NCI-H748 (cell line): ENCODE measurements around the gene YKT6.
A peak's percentile ranks its signal among the peaks of the same experiment; 100 is the strongest.
"Not testable (repeated sequence)": the region's sequence is repeated elsewhere in the genome, so short reads cannot be mapped to it uniquely, and the experiment has no call there.

Experiments
- DNase-seq: peaks from one replicate; lab custom pipeline; 2025; ENCODE audit not compliant: unreplicated experiment; lab: John Stamatoyannopoulos, UW

YKT6 gene

GRCh38 chr7:44193011-44193802, 7.6 kb upstream of the YKT6 start:
- no peak for DNase-seq

- no peak for DNase-seq
Observed at GRCh38 chr7:44194069-44194468, 6.7 kb upstream of the YKT6 start.

- no peak for DNase-seq
Observed at GRCh38 chr7:44194562-44195145, 6.1 kb upstream of the YKT6 start.

DNA sequence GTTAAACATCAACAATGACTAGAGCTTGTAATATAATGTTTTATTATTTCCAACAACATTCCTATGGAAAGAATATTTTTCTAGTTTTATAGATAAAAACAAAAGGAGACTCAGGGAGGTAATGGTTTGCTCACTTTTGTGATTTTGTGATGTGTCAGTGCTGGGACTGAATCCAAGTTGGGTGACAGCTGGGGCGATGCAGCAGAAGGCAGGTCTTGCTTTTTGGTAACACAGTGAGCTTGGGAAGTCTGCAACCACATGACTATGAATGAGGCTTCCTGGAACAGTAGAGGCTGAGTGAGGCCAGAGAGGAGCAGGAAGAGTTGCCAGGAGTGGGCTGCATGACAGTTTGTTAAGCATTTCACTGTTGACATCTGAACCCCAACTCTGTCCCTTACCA, 4.9 kb upstream of the YKT6 start:
- no peak for DNase-seq

- DNase-seq = peak; percentile 63
Observed at GRCh38 chr7:44196450-44196872, 4.3 kb upstream of the YKT6 start.

DNA sequence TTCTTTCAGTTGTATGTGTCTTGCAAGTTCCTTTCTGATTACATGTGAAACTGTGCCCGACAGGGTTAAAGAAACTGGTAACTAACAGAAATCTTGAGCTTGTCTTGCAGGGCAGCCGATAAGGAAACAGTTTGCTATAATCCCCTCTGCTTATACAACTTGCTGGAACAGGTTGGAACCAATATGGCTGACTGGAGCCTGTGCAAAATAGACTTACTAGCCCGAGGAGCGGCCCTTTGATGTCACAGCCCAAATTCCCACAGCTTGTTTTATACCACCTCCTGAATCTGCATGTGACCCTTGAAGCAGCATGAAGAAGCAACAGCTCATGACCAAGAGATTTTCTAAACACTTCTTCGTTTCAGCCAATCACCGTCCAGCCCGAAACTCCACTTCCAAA, 3.3 kb upstream of the YKT6 start:
- no peak for DNase-seq

- not testable (repeated sequence) for DNase-seq
Observed at GRCh38 chr7:44200163-44200562, 615 bp upstream of the YKT6 start.

DNA sequence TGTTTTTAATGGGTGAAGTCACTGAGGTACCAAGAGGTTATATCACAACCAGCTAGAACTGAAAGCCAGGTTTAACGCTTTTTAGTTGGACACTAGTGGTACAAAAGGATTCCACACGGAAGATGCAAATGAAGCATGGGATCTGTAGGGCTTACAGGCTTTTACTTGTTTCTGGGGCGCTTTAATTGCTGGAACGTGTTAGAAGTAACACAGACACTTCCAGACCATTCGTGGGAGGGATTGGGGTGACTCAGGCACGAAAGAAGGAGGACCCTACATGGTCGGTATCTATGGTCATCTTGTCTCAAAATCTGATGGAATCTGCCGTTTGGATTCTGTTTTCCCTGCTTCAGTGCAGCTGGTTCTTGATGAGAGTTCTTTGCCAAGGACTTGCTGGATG, 1.0 kb downstream of the YKT6 start:
- no peak for DNase-seq

GRCh38 chr7:44206008-44206407, 5.2 kb downstream of the YKT6 start:
- no peak for DNase-seq

DNA sequence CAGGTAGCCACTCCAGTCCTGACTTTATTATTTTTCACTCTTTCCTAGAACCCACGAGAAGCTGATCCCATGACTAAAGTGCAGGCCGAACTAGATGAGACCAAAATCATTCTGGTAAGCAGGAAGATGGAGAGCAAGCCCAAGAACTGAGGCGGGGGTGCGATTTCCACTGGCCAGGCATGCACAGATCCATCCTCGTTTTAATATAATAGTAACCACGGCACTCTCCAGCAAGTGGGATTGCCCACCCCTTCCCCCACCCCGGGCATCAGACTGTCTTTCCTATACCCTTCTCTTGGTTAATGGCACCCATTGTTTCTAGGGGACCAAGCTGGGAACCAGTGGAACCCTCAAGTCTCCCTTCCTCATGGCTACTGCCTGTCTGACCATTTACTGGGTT, 7.3 kb downstream of the YKT6 start:
- DNase-seq = no peak

GRCh38 chr7:44210107-44210506, 9.3 kb downstream of the YKT6 start:
- DNase-seq = no peak

- DNase-seq = no peak
Observed at GRCh38 chr7:44211126-44211675, 10.4 kb downstream of the YKT6 start.

GRCh38 chr7:44212018-44212417, 11.2 kb downstream of the YKT6 start:
- no peak for DNase-seq

DNA sequence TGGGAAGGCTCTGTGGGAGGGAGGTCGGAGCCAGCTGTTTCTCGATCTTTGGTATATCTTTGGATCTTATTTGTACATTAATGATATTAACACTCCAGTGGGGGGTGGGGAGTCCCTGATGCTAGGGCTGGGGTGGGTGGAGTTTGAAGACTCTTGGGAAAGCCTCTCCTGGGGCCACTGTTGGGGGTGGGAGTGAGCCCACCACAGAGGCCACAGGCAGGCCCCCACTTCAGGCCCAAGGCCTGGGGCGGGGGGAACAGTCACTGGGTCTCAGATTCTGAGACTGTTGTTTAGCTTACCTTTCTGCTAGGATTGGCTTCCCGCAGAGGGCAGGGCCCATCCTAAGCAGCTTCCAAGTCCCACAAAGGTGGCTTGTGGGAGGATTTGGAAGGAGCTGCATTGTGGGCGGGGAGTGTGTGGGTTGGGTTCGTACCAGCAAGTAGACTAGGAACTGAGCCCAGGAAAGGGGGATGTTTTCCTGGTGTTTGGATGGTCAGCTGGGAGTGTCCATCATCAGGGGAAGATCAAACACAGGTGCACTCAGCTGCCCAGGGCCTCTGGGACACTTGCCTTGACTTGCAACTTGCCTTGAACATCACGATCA, 11.9 kb downstream of the YKT6 start:
- no peak for DNase-seq

GRCh38 chr7:44213206-44213876, 12.6 kb downstream of the YKT6 start:
- no peak for DNase-seq

GRCh38 chr7:44213877-44214388, 13.2 kb downstream of the YKT6 start:
- DNase-seq = no peak

DNA sequence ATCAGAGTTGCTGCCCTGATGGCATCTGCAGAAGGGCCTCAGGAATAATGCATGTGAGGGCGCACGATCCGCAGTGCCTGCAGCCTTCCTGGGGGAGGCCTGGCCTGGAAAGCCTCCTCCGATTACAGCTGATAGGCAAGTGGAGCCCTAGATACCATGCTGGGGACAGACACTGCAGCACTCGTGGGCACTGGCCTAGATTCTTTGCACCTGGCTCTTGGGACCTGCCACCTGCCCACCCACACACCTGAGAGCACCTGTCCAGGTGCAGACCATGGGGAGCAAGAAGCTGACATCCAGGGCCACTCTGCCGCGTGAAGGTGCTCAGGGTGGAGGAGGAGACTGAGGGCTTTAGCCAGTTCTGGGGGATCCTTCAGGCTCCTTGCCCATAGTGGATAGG, 14.8 kb downstream of the YKT6 start:
- DNase-seq = peak; percentile 55

GRCh38 chr7:44216019-44216418, 15.2 kb downstream of the YKT6 start:
- peak; percentile 55 for DNase-seq

GRCh38 chr7:44216521-44217222, 15.9 kb downstream of the YKT6 start:
- DNase-seq = no peak

DNA sequence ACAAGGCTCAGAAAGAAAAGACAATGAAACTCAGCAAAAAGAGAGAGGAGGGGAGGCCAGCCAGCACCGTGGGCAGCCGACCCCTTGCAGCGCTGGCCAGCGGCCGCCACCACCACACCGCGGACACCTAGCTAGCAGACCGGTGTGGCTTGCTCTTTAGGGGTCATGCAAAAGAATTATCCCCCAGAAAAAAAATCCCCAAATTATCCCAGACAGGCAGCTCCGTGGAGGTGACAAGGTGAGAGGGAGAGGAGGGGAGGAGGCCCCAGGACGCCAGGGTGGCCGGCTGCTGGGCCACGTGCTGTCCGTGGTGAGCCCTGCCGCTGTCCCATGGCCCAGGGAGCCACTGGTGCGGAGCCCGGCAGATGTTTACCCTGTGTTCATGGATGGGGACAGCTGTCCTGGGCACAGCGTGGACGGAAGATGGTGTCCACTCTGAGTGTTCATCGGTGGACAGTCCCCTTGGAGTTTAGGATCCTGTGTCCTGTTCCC, 16.5 kb downstream of the YKT6 start:
- DNase-seq = no peak
